C1 segment of cervical spinal cord (tissue), 14 donors: ENCODE measurements around the gene TOGARAM1.
A peak's percentile ranks its signal among the peaks of the same experiment; 100 is the strongest.

Source experiments
- DNase-seq, 14 donors: peaks; one replicate each; lab custom pipeline; 2025; lab: John Stamatoyannopoulos, UW

TOGARAM1 gene

DNA sequence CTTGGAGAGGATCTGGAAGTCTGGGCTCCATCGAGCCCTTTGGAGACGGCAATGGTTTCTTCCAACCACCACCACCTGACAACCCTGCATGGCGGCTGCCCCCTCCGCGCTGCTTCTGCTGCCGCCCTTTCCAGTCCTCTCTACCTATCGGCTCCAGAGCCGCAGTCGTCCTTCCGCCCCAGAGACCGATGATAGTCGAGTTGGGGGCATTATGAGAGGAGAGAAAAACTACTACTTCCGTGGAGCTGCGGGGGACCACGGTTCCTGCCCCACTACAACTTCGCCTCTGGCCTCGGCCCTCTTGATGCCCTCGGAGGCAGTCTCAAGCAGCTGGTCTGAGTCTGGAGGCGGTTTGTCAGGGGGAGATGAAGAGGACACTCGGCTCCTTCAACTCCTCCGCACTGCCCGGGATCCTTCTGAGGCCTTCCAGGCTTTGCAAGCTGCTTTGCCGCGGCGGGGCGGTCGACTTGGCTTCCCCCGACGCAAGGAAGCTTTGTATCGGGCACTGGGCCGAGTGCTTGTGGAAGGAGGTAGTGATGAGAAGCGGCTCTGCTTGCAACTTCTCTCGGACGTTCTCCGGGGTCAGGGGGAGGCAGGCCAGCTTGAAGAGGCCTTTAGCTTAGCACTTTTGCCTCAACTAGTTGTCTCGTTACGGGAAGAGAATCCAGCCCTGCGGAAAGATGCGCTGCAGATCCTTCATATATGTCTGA is 499 bp downstream of the TOGARAM1 start:
- DNase-seq, result peak in 9 of 14 donors; percentile 57 to 82 (median 75)

DNA sequence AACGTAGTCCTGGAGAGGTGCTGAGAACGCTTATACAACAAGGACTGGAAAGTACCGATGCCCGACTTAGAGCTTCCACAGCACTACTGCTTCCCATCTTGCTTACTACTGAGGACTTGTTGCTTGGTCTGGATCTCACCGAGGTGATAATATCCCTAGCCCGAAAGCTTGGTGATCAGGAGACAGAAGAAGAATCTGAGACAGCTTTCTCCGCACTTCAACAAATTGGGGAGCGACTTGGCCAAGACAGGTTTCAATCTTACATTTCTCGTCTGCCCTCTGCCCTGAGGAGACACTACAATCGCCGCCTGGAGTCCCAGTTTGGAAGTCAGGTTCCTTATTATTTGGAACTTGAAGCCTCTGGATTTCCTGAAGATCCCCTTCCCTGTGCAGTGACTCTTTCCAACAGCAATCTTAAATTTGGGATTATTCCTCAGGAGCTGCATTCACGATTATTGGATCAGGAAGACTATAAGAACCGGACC is 1.1 kb downstream of the TOGARAM1 start:
- peak in 2 of 14 donors; percentile 37 to 47 for DNase-seq

DNA sequence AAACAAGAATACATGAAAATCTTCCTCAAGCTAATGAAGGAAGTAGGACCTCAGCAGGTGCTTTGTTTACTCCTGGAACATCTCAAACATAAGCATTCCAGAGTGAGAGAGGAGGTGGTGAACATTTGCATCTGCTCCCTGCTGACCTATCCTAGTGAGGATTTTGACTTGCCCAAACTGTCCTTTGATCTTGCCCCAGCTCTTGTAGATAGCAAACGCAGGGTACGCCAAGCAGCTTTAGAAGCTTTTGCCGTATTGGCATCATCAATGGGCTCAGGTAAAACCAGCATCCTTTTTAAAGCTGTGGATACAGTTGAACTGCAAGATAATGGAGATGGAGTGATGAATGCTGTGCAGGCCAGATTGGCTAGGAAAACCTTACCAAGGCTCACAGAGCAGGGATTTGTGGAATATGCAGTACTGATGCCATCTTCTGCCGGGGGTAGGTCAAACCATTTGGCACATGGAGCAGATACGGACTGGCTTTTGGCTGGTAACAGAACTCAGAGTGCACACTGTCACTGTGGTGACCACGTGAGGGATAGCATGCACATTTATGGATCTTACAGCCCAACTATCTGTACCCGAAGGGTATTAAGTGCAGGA is 1.9 kb downstream of the TOGARAM1 start:
- DNase-seq, result peak in 8 of 14 donors; percentile 6 to 43 (median 10)

DNA sequence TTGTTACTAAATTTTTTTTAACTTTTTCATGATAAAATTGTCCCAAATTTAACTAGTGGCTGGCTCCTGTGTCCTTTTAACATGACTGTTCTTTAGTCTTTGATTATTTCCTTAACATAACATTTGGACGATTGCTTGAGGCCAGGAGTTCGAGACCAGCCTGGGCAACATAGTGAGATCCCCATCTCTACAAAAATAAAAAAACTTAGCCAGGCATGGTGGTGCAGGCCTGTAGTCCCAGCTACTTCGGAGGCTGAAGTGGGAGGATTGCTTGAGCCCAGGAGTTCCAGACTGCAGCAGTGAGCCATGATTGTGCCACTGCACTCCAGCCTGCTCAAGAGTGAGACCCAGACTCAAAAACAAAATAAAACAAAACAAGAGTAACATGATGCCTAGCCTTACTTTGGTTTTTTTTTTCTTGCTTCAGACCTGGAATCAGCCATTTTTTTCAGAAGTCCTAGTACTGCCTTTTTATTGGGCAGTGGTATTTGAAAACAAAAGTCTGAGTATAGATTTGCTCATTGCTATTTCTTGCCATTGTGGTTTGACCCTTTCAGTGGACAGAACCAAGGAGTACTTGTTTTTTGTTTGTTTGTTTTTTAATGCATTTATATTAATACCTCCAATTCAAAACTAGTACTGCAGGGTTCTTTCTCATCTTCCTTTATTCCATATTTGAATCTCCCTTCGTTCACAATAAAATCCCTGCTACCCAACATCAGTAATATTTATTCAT is 4.8 kb downstream of the TOGARAM1 start:
- no peak for DNase-seq

DNA sequence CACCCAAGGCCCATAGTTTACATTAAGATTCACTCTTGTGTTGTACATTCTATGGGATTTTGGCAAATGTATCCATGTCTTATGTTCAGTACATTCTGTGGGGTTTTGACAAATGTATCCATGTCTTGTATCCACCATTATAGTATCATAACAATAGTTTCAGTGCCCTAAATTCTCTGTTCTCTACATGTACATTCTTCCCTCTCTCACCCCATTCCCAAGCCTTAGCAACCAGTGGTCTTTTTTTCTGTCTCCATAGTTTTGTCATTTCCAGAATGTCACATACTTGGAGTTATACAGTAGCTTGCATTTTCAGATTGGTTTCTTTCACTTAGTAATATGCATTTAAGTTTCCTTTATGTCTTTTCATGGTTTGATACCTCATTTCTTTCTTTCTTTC is 6.7 kb downstream of the TOGARAM1 start:
- DNase-seq, result no peak

DNA sequence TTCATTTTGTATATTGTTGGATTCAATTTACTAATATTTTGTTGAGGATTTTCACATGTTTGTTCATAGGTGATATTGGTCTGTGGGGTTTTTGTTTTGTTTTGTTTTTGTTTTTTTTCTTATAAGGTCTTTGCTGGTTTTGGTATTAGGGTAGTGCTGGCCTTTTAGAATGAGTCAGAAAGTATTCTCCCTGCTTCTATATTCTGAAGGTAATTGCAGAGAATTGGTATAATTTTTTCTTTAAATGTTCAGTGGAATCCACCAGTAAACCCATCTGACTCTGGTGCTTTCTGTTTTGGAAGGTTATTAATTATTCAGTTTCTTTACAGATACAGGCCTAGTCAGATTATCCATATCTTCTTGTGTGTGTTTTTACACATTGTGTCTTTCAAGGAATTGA is 8.9 kb downstream of the TOGARAM1 start:
- DNase-seq, result no peak

DNA sequence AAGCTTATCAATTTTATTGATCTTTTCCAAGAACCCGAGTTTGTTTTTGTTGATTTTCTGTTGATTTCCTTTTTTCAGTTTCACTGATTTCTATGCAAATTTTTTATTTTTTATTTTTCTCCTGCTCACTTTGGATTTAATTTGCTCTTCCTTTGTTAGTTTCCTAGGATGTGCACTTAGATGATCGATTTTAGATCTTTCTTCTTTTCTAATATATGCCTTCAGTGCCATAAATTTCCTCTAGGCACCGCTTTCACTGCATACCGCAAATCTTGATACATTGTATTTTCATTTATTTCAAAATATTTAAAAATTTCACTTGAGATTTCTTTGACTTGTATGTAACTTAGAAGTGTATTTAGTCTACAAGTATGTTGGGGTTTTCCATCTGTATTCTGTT is 9.5 kb downstream of the TOGARAM1 start:
- no peak for DNase-seq

DNA sequence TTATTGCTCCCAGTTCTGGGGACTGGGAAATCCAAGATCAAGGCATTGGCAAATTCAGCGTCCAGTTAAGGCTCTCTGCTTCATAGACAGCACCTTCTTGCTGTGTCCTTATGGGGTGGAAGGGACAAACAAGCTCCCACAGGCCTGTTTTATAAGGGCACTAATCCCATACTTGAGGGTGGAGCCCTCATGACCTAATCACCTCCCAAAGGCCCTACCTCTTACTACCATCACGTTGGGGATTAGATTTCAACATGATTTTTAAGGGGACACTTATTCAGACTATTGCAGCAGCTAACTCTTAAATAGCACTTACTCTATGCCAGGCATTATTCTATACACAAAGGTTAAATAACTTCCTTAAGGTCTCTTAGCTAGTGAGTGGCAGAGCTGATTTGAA is 17.3 kb downstream of the TOGARAM1 start:
- DNase-seq, result no peak

DNA sequence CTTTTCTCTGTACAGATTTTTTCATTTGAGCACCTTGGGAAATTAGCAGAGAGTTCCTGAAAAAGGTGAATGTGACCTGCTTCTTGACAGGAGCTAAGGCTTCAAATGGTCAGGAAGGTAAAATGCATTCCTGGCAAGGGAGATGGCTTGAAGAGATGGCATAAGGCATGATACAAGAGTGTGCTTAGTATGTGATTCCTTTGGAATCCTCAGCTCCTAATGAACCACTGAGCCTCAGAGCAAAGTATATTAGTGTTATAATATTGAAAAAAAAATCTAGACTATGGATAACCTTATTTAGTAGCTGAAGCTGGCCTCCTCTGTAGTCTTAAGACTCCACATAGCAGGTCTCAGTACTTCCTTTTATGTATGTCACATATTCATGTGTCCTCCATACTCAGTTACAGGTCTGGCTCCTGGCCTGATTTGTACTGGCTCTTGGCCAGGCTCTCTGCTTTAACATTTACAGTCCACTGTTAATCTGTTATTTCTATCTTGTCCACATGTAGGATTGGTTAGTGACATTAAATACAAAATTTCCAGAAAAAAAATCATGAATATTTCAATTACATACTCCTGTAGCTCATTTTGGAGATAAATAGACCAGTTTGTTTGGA is 17.9 kb downstream of the TOGARAM1 start:
- peak in 1 of 14 donors; percentile 30 for DNase-seq

DNA sequence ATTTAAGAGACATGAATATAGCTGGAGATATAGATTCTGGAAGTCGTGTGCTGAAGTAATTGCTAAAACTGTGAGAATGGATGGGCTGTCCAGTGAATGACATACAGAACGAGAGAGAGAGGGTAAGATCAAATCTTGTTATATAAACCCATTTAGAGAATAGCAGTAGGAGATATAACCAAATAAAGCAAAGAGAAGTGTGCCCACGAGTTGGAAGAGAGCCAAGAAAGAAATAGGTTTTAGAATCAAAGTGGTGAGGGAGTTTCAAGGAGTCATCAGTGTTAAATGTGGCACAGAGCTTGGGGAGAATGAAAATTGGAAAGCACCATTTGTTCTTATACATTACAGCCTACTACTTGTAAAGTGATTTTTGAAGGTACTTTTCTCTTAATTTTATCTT is 19.2 kb downstream of the TOGARAM1 start:
- no peak for DNase-seq

DNA sequence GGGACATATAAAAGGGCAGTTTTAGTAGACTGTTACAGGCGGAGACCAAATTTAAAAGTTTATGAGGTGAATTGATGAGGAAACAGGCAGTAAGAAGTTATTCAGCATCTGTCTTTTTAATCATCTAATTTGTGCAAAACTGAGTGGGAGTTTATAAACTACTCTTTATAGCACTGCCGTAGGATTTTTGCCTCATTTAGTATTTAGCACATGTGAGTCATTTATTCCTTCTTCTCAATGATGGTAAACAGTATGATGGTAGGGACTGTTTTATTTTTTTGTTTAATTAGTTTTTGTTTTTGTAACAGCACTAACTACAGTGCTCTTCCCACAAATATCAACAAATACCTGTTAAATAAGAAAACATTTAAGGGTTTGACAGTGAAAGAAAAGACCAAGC is 20.6 kb downstream of the TOGARAM1 start:
- DNase-seq, result no peak

DNA sequence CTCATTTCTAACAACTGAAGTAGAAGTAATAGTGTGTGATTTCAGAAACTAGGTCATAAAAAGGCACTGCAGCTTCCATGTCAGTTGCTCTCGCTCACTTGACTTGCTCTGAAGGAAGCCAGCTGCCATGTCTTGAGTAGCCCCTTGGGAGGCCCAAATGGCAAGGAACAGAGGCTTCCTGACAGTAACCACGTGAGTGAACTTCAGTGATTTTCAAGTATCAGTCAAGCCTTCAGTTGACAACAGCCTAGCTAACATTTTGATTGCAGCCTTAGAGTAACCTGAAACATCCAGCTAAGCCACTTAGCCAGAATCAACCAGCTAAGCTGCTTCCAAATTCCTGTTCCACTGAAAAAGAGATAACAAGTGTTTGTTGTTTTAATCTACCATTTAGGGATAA is 26.7 kb downstream of the TOGARAM1 start:
- peak in 1 of 14 donors; percentile 71 for DNase-seq

DNA sequence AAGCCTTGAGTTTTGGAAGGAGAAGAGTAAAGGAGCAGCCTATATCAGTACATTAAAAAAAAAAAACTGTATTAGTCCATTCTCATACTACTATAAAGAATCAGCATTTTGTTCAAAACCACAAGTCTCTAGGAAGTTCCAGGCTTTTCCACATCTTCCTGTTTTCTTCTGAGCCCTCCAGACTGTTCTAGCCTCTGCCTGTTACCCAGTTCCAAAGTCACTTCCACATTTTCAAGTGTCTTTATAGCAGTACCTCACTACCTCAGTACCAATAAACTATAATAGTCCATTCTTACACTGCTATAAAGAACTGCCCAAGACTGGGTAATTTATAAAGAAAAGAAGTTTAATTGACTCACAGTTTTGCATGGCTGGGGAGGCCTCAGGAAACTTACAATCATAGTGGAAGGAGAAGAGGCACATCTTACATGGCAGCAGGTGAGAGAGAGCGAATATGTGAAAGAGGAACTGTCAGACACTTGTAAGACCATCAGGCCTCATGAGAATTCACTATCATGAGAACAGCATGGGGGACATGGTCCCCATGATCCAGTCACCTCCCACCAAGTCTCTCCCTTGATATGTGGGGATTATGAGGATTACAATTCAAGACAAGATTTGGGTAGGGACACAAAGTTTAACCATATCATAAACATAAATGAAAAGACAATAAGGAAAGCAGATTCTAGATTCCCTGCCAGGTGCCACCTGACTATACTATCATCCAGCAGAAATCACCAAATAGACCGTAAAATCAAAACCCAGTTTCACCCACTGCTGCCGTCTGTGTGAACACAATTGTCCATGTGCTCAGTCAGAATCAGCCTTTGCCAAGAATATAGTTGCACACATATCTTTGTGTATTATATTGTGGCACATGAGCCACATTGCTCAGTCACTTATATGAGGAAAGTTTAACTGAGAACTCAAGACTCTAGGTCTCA is 27.8 kb downstream of the TOGARAM1 start:
- no peak for DNase-seq

DNA sequence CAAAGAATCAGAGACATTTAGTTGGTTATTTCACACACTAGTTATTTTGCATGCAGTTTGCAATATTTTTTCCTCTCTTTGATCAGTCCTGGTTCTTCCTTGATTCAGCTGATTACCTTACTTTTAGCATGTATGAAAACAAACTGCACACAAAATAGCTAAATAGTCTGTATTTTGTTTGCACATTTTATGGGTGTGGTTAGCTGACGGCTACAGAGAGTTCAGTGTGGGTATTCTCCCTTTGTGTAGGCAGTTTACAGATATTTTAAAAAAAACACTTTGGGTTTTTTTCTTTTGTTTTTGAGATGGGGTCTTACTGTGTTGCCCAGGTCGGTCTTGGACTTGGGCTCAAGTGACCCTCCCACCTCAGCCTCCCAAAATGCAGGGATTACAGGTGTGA is 28.5 kb downstream of the TOGARAM1 start:
- DNase-seq, result no peak

DNA sequence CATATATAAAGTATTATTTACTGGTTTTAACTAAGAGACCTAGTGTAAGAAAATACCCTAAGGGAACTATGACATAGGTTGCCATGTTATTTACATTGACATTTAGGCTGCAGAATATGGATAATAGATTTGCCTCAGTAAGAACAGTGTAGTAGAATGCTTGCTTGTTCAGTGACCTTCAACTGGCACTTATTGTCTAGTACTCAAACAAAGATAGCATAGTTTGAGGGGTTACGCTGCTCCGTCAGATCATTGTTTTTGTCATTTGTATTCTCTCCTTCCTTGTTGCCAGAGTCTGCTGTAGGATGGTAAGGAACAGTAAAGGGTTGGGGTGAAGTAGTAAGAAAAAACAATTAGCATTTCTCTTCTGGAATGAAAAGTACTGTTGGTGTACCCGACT is 33.2 kb downstream of the TOGARAM1 start:
- DNase-seq, result no peak

DNA sequence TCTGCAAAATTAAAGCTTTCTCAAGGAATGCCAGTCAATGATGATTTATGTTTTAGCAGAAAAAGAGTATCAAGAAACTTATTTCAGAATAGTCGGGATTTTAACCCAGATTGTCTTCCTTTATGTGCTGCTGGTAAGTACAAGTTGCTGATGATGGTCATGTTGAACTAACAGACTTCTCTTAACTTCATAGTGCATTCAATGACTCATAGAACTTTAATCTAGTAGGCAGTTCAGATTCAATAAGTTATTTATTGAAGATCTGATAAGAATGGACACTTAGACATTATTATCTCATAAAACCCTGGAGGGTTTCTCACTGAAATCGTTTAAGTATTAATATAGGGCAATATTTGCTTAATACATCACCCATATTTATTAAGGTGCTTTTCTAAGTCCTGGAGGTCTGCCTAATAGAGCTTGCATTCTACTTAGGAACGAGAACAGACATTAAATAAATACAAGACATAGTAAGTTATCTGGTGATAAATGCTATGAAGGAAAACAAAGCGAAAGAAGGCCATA is 33.8 kb downstream of the TOGARAM1 start:
- DNase-seq, result no peak

DNA sequence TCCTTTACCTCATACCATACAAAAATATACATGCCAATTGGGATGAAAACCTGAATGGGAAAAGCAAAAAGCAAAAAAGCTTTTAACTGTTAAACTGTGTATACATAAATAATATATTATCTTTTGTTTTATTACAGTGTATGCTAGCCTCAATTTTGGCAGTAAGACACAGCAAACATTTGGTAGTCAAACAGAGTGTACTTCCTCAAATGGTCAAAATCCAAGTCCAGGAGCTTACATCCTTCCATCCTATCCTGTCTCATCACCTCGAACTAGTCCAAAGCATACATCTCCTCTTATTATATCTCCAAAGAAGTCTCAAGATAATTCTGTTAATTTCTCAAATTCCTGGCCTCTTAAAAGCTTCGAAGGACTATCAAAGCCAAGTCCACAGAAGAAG is 41.9 kb downstream of the TOGARAM1 start:
- no peak for DNase-seq

DNA sequence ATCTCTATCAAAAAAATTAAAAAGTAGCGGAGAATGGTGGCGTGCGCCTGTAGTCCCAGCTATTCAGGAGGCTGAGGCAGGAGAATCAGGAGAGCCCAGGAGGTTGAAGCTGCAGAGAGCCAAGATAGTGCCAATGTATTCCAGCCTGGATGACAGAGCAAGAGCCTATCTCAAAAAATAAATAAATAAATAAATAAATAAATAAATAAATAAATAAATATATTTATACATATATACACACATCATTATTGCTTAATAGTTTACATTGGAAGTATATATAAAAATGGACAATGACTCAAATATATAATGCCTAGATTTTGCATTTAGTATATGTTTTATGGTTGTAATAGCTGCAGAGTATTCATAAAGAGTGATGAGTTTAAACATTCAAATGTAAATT is 53.1 kb downstream of the TOGARAM1 start:
- DNase-seq, result no peak

DNA sequence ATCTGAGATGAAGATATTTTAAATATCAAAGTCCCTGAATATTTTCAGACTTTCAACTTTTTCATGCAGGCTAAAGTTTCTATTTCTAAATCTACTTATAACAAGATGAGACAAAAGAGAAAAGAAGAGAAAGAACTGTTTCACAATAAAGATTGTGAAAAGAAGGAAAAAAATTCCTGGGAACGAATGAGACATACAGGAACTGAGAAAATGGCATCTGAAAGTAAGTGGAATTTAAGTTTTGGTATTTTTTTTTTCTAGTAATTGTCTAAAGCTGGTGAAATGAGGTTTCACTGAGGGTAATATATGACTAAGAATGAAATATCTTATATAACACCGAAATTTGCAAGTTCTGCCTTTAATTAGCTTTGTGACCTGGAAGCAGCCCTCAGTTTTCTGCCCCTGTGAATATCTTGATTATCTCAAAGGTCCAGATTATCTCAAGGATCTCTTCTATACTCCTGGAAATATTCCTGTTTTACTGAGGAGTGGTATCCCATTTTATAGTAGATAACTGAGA is 66.2 kb downstream of the TOGARAM1 start:
- DNase-seq, result no peak

DNA sequence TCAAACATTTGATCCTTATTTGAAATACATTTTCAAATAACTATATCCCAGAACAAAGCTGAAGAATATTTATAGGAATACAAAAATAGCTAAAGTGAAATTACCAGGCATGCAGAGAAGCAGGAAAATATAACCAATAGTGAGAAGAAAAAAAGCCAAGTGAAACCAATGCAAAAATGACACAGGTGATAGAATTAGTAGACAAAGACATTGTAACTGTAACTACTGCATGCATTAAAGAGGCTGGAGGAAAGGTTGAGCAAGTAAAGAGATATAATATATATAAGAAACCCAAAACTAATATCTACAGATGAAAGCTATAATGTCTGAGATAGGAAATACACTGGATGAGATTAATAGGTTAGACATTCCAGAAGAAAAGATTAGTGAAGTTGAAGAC is 72.7 kb downstream of the TOGARAM1 start:
- no peak for DNase-seq

DNA sequence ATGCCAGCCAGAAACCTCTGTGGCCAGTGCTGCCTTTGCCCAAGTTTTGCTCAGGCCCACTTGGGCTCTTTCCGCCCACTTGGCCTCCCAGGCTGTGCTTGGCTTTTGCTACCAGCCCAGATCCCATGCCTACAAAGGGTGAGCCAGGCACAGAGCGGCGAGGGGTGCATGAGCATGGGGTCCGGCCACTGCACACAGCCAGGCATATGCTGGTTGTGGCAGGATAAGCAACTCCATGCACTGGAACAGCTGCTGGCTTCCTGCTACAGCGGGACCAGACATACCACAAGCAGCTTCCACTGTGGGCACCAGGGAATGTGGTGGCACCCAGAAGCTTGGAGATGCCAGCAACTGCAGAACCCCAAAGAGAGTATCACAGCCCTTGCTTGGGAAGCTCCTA is 76.3 kb downstream of the TOGARAM1 start:
- no peak for DNase-seq
